NCI-H345 (cell line): ENCODE data around the gene MBD3L1.

Source experiments
- DNase-seq: peaks from one replicate; lab custom pipeline; 2025; lab: John Stamatoyannopoulos, UW

MBD3L1 gene

DNA sequence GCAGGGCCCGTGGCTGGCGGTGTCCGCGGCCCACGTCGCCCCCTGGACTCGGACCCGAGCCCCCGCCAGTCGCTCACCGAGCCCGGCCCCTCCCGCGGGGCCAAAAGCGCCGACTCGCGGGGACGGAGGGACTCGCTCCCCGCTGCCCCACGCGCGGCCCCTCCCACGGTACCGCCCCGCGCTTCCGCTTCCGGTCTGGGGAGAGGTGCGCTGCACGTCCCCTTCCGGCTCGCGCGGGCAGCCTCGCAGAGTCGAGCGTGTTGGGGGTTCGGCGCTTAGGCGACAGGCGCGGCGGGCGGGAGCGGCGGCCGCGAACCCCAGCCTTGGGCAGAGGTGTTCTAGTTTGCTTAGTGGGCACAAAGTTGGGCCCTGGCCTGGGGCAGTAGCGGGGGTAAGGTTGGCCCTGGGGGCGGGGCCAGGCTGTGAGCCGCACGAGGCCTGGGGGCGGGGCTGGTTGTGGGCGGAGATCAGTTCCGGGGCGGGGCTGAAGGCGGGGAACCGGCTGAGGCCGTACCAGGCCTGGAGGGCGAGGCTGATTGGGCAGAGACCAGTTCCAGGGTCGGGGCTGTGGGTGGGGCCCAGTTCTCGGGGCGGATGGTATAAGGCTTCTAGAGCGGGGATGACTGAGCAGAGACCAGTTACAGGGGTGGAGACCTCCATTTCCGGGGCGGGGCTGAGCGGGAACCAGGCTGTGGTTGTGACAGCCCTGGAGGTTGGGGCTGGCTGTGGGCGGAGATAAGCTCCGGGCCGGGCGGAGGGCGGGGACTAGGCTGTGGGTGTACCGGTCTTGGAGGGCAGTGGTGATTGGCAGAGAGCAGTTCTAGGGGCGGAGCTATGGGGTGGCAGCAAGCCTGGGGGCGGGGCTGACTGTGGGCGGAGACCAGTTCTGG is at the start of gene MBD3L1, which contains the start of gene ZNF558:
Gene MBD3L1, plus strand, starts transcription at position 246 of the 890 bp plus-strand sequence. CDS start 10,302 bp downstream, outside the sequence.
Gene ZNF558, minus strand, starts transcription at position 173 of the 890 bp plus-strand sequence. CDS start 9,645 bp downstream, outside the sequence.
- DNase-seq = peak; percentile 98

DNA sequence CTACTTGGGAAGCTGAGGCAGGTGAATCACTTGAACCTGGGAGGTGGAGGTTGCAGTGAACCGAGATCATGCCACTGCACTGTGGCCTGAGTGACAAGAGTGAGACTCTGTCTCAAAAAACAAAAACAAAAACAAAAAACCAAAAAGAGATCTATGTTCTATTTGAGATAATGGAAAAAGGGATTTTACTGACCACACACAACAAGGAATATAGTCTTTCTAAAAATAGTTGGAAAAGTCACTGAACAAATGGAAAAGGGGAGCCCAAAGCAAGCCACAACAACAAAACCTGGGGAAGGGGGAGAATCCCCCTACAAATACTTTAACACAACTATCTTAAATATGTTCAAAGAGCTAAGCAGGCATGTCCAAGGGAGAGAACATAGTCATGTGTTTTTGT is 37.4 kb upstream of the MBD3L1 start:
- DNase-seq = no peak

DNA sequence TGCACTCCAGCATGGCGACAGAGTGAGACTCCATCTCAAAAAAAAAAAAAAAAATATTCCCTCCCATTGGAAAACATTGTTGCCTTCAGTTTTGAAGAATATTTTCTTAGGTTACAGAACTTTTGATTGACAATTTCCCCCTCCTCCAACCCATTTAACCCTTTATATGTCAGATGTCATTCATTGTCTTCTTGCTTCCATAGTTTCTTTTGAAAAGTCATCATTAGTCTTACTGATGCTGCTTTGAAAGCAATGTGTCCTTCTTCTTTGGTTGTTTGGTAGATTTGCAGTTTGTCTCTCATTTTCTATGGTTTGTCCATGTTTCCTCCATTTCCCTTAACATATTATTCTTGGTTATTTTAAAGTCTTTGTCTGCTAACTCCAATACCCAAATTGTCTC is 25.5 kb upstream of the MBD3L1 start:
- no peak for DNase-seq

DNA sequence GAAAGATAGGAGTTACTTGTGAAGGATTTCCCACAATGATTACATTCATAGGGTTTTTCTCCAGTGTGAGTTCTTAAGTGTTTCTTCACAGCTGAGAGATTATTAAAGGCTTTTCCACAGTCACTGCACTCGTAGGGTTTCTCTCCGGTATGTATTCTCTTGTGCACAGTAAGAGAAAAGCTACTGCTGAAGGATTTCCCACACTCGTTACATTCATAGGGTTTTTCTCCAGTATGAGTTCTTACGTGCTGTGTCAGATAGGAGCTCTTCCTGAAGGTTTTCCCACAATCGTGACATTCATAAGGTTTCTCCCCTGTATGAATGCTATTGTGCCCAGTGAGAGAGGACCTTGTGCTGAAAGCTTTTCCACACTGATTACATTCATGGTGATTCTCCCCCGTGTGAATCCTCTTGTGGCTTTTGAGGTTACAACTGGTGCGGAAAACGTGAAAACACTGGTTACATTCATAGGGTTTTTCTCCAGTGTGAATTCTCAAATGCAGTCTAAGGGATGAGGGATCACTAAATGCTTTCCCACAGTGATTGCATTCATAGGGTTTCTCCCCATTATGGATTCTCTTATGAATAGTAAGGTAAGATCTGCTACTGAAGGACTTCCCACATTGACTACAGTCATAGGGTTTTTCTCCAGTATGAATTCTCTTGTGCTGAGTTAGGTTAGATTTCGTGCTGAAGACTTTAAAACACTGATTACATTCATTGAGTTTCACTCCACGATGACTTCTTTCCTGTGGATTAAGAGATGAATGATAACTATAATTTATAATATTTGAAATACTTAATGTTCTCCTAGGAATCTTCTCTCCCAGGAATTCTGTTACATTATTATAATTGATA is 20.6 kb upstream of the MBD3L1 start:
- DNase-seq = no peak

DNA sequence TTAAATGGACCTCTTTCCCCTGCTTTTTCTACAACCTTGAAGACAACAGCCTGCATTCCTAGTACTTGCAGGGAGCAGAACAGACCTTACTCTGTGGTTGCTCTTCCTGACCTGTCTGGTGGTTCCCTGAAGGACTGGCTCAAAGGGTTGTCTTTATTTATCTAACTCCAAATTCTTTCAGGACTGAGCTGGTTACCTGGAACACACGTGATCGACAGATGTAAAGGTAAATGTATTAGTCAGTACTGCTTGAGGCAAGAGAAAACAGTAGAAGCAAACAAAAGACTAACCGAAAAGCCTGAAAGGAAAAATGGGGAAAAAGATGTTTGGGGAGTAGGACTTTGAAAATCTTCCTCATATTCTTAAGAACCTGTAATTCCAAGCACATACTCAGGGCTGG is 18.0 kb upstream of the MBD3L1 start:
- DNase-seq = no peak

DNA sequence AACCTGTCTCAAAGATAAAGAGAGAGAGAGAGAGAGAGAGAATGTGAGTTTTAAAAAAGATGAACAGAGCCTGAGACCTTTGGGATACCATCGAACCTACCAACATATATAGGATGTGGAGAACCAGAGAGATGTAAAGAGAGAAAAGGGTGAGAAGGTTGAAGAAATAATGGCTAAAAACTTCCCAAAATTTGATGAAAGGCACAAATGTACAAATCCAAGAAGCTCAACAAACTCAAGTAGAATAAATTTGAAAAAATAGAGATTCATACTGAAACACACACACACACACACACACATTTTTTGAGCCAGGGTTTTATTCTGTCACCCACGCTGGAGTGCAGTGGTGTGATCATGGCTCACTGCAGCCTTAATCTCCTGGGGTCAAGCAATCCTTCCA is 16.4 kb upstream of the MBD3L1 start:
- no peak for DNase-seq

DNA sequence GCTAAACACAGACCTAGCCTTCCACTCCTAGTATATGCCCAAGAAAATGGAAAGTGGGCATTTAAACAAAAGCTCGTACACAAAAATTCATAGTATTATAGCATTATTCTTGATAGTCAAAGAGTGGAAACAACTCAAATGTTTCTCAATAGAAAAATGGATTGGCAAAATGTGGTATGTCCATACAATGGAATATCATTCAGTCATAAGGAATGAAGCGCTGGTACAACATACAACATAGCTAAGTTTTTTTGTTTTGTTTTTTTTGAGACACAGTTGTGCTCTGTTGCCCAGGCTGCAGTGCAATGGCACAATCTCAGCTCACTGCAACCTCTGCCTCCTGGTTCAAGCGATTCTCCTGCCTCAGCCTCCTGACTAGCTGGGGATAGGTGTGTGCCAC is 11.9 kb upstream of the MBD3L1 start:
- no peak for DNase-seq

DNA sequence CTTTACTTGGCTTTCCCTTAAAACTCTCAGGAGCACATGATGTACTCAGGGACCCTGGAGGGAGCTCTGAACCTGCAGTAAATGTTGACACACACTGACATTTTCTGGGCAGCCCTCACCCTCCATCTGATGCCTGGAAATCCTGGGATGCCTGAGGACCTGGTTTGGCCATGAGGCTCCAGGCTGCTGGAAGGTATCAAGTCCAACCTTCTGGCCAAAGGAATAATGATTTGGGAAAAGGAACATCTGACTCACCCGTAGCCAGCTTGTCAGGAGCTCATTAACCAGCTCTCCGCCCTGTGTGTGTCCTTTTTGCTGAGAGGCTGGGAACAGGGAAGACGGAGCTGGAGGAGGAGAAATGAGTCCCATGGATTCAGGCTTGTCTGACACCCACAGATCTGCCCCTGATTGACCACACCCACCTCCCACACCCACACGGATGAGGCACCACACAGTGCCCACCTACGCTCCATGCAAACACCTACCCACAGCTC is 10.4 kb upstream of the MBD3L1 start:
- no peak for DNase-seq

DNA sequence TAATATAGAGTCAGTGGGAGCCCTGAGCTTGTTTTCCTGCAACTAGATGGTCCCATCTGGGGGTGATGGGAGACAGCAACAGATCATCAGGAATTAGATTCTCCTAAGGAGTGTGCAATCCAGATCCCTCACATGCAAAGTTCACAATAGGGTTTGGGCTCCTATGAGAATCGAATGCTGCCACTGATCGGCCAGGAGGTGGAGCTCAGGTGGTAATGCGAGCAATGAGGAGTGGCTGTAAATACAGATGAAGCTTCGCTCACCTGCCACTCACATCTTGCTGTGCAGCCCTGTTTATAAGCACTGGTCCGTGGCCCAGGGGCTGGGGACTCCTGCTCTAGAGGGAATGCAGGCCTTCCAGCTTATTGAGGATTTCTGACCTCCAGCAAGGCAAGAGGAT is 5.8 kb upstream of the MBD3L1 start:
- DNase-seq = no peak

DNA sequence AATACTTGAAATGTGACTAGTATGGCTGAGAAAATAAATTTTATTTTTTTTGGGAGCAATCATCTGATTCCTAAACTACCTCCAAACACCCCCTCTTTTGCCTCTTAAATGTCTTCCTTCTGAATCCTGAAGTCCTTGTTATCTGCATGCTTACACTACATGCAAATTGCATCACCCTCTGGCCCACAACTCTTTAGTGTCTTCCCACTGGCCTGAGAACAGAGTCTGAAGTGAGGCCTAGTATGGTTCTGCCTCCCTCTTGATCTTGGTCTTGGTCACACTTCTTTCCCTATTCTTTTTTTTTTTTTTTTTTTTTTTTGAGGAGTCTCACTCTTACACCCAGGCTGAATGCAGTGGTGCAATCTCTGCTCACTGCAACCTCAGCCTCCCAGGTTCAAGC is 4.9 kb upstream of the MBD3L1 start:
- DNase-seq = no peak

DNA sequence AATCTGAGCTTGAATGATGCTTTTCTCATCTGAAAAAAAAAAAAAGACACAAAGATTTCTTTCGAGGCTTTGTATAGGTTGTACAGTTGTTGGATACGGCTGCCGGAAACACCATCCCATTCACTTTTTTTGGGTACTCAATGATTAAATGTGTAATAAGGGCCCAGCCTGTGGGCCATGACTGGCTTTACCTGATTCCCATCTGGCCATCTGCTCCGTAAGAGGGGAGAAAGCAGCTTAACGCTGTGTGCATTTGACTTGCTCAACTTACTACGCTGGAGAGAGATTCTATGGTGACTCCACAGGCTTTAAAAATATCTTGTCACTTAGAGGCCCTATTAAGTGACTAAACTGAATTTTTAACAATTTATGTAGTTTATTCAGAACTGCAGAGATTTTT is 804 bp upstream of the MBD3L1 start:
- DNase-seq = no peak

DNA sequence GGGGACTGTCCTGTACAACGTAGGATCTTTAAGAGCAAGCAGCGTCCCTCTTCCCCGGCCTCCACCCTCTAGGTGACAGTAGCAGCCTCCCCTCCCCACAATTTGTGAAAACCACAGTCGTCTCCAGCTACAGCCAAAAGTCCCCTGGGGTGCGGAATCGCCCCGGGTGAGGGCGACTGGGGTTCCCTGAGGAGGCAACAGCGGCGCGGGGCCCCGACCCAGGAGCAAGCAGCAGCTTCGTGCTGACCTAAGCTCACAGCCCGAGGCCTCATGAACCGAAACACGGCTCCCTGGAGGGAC is 395 bp upstream of the MBD3L1 start:
- no peak for DNase-seq

DNA sequence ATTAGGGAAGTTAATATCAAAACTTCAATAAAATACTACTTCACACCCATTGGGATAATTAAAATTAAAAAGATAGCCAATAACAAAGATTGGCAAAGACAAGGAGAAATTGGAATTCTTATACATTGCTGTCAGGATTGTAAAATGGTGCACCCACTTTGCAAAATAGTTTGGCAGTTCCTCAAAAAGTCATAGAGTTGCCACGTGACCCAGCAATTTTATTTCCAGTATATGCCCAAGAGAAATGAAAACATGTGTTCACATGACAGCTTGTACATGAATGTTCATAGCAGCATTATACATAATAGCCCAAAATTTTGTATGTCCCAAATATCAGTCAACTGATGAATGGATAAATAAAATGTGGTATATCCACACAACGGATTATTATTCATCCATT is 3.3 kb downstream of the MBD3L1 start:
- no peak for DNase-seq

DNA sequence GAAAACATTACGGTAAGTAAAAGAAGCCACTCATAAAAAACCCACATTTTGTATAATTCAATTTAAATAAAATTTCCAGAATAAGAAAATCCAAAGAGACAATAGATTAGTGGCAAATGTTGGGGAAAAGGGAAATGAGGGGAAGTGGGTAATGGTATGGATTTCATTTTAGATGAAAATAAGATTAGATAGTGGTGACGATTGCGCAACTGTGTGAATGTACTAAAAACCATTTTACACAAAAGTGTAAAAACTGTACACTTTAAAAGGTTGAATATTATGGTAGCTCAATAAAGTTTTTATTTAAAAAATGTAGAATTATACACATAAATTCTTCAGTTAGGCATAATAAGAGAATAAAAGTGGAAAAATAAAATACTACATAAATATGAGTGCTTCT is 3.7 kb downstream of the MBD3L1 start:
- DNase-seq = no peak

DNA sequence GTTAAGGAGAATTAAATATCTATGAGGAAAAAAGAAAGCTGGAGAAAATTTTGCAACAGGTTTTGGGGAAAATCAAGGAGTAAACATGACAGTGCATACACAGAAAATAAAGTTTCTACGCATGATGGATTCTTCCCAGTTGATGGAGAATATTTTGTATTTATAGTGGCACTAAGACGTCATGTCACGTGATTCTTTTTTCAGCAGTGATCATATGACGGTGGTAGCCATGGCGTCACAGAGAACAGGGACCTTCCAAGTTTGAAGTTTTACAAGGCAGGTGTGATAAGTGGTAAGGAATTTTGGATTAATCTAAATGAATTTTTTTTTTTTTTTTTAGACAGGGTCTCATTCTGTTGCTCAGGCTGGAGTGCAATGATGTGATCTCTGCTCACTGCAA is 8.5 kb downstream of the MBD3L1 start:
- DNase-seq = no peak

DNA sequence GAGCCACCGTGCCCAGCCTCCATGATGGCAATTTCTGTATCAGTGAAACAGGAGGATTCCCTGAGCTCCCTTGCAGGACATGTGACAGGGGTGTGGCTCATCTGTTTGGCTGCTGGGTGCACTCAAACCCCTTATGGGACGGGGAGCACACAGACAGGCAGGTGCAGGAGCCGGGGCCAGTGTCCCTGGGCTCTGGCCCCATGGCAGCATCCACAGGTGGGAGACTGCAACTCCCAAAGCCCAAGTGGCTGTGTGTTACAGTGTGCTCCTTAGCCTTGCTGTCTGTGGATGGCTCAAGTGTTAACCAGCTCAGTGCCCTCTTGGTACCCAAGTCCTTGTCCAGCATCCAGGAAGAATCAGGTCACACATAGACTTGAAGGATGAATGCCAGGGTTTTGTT is 14.6 kb downstream of the MBD3L1 start:
- DNase-seq = no peak

DNA sequence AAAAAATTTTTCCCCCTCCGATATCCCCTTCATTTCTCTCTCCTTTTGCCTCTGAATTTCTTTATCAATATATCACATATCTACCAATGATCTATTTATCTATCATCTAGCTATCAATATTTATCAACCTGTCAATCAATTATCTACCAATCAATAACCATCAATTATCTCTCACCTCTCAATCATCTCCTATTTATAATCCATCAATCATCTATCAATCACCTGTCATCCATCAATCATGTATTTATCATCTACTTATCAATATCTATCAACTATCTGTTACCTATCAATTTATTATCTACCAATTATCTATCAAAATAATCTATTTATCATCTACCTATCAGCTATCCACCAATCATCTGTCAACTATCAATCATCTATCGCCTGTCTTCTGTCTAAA is 17.1 kb downstream of the MBD3L1 start:
- DNase-seq = no peak

DNA sequence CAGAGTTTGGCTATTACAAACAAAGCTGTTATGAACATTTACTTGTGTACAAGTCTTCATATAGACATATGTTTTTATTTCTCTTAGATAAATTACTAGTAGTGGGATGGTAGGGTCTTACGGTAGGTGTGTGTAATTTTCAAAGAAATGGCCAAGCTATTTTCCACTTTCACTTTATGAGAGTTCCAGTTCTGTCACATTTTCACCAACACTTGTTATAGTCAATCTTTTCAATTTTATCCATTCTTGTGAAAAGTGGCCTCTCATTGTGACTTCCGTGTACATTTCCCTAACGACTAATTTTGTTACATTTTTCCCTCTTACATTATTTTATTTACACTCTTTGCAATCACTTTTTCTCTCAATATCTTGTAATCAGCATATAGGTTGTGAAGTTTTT is 18.3 kb downstream of the MBD3L1 start:
- no peak for DNase-seq

DNA sequence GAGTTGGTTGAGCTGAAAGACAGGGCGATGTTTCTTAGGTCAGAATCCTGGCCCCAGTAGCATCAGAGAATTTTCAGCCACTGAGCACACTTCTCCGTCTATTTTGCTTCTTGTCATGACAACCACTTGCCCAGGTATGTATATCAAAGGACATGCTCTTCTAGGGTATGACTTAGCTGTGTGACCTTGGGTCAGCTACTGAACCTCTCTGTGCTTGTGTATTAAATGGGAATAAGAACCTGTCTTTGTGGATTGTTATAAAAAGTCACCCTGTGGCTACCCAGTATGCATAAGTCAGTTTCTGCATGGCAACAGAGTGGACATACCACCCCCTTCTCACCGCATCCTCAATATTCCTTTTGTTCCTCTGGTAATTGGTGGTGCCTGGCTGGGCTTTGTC is 26.1 kb downstream of the MBD3L1 start:
- DNase-seq = no peak

DNA sequence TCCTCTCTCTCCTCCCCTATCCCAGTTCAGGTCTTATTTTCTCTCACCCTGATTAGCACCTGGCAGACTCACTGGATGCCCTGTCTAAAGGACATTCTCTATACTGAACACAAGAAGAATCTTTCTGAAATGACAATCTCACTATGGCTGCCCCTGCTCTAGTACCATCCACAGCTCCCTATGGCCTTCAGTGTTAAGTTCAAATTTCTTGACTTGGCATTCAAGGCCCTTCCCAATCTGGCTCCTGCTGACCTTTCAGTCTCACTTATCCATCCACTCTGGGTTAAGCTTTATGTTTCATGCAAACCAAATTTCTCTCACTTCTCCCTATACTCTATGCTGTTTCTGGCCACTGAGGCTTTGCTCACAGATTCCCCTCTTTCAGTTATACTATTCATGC is 34.2 kb downstream of the MBD3L1 start:
- no peak for DNase-seq

DNA sequence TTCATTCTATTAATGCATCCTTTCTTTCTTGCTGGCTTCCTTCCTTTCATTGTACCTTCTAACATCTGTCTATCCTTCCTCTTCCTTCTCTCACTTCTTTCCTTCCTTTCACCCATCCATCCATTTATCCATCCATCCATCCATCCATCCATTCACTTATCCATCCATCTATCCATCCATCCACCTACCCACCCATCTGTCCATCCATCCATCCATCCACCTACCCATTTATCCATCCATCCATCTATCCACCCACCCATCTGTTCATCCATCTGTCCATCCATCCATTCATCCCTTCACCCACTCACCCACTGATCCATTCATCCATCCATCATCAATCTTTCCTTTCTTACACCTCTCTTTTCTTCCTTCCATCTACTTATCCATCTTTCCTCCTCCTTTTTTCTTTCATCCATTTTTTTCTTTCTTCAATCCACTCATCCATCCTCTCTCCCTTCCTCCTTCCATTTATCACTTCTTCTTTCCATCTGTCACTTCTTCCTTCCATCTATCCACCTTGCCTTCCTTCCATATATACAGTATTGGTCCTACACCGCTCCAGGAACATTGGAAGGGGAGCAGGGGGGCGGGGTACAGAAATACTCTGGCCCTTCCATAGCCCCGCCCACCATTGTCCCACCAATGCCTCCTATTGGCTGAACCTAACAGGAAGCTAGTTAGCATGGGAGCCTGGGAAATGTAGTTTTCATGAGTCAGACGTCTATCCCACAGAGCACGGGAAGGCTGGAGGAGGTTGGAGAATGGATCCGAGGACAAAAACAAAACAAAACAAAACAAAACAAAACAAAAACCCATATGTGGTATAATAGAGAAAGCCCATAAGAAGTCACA is 45.9 kb downstream of the MBD3L1 start:
- DNase-seq = no peak

DNA sequence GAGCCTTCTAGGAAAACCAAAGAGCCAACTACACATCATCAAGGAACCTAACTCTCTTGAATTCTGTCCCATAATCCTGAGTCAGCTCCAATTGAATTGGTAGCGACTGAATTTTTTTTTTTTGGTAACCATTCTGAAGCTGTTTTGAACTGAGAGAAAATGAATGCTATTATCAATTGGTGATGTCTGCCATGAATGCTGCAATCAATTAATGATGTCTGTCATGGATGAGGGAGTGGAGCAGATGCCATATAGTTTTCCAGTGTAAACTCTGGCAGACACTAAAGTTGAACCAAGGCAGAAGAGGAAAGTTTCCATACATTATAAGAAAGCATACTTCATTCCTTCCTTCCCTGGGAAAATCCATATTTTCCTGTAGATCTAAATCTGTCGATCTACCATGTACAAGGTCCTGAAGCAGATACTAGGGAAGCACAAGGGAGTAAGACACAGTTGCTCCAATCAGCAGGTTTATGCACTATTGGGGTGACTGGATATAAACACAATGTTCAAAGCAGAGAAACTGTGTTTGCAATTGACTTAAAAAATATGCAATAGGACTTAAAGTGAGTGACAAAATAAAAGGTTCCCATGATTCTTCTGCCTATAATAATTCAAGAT is 48.8 kb downstream of the MBD3L1 start:
- no peak for DNase-seq
